ENCODE results near the gene PLOD2. TPM values are rescaled to one million over a fixed set of nuclear protein-coding genes. Genes with fewer than 3 reads are reported as not detected.

Gene PLOD2
- total RNA-seq, 4 donors from 2014 or later: 4.4 to 11.6 (median 10.1) TPM

GRCh38 chr3:146187334-146187950 is 26.5 kb upstream of the PLOD2 start:
- no peak for DNase-seq (ENCODE audit: low spot score in 2 of 2)
- TF ChIP-seq POLR2A (IDR thresholded peaks at IDR 0.05): no peak
- TF ChIP-seq CTCF (IDR thresholded peaks at IDR 0.05): no peak
- H3K4me3 ChIP-seq (ENCODE audit: low read depth, poor library complexity, severe bottlenecking): no peak overlapping the region
- intact Hi-C loops (cut with DNase I; ENCODE audit: low total_unique reads): loop anchor here (5.0 kb wide), 1 partner anchor 120 kb away; no protein-coding TSS in a partner anchor
- WGBS, 2 donors: 67 to 75% methylated on average over 2 of the region's 2 CpGs

GRCh38 chr3:146184241-146185015 is 23.4 kb upstream of the PLOD2 start:
- TF ChIP-seq POLR2A (IDR thresholded peaks at IDR 0.05) (no peak), CTCF (IDR thresholded peaks at IDR 0.05) (no peak)
- DNase-seq (ENCODE audit: low spot score in 2 of 2): no peak
- WGBS, 2 donors: 28 to 41% methylated on average over 2 of the region's 2 CpGs
- H3K4me3 ChIP-seq (ENCODE audit: low read depth, poor library complexity, severe bottlenecking): no peak overlapping the region
- intact Hi-C loops (cut with DNase I; ENCODE audit: low total_unique reads): loop anchor here (5.0 kb wide), 1 partner anchor 117 kb away; no protein-coding TSS in a partner anchor

GRCh38 chr3:146181216-146181615 is 20.2 kb upstream of the PLOD2 start:
- intact Hi-C loops (cut with DNase I; ENCODE audit: low total_unique reads): no loop called here
- no peak for DNase-seq (ENCODE audit: low spot score in 2 of 2)
- H3K4me3 ChIP-seq (ENCODE audit: low read depth, poor library complexity, severe bottlenecking): no peak overlapping the region
- TF ChIP-seq CTCF (IDR thresholded peaks at IDR 0.05) (no peak), POLR2A (IDR thresholded peaks at IDR 0.05) (no peak)
- 92 to 96% methylated on average over 5 of the region's 5 CpGs for WGBS, 2 donors

GRCh38 chr3:146180376-146180775 is 19.4 kb upstream of the PLOD2 start:
- intact Hi-C loops (cut with DNase I; ENCODE audit: low total_unique reads): no loop called here
- TF ChIP-seq POLR2A (IDR thresholded peaks at IDR 0.05) (no peak), CTCF (IDR thresholded peaks at IDR 0.05) (no peak)
- DNase-seq (ENCODE audit: low spot score in 2 of 2): no peak
- 59 to 61% methylated on average over 6 of the region's 6 CpGs for WGBS, 2 donors
- no peak overlapping the region for H3K4me3 ChIP-seq (ENCODE audit: low read depth, poor library complexity, severe bottlenecking)

GRCh38 chr3:146178006-146178689 is 17.2 kb upstream of the PLOD2 start:
- DNase-seq (ENCODE audit: low spot score in 2 of 2): no peak
- 79 to 80% methylated on average over 6 of the region's 6 CpGs for WGBS, 2 donors
- no peak overlapping the region for H3K4me3 ChIP-seq (ENCODE audit: low read depth, poor library complexity, severe bottlenecking)
- intact Hi-C loops (cut with DNase I; ENCODE audit: low total_unique reads): no loop called here
- TF ChIP-seq POLR2A (IDR thresholded peaks at IDR 0.05): no peak
- TF ChIP-seq CTCF (IDR thresholded peaks at IDR 0.05): no peak
